ENCODE data around the gene P3H2. TPM values are rescaled to one million over a fixed set of nuclear protein-coding genes. Genes with fewer than 3 reads are reported as not detected.
"Not testable (repeated sequence)": the region's sequence is repeated elsewhere in the genome, so short reads cannot be mapped to it uniquely, and the experiment has no call there.

P3H2 gene
- polyA plus RNA-seq, 1 experiment = 32.6 TPM

DNA sequence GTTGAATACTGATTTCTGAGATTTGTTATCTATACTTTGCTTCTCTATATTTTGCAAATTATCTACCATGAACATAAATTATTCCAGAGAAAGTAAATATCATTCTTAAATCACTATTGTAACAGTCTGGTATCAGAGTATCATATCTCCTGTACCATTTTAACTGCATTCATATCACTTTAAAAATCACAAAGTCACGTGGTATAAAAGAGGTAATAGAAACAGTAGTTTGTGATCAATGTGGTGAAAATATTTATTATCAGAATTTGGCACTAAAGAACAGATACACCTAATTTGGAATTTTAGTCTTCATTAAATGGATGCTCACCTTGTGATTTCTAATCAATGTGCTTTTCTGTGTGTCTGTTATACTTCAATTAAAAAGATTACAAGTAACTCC lies 47.8 kb downstream of the P3H2 start:
- TF ChIP-seq, protein P1, sequence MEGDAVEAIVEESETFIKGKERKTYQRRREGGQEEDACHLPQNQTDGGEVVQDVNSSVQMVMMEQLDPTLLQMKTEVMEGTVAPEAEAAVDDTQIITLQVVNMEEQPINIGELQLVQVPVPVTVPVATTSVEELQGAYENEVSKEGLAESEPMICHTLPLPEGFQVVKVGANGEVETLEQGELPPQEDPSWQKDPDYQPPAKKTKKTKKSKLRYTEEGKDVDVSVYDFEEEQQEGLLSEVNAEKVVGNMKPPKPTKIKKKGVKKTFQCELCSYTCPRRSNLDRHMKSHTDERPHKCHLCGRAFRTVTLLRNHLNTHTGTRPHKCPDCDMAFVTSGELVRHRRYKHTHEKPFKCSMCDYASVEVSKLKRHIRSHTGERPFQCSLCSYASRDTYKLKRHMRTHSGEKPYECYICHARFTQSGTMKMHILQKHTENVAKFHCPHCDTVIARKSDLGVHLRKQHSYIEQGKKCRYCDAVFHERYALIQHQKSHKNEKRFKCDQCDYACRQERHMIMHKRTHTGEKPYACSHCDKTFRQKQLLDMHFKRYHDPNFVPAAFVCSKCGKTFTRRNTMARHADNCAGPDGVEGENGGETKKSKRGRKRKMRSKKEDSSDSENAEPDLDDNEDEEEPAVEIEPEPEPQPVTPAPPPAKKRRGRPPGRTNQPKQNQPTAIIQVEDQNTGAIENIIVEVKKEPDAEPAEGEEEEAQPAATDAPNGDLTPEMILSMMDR (IDR thresholded peaks at IDR 0.05; ENCODE audit: low read depth, low read length) = no peak
- no peaks in the 10 kb centered on the region for H3K9me3 ChIP-seq (ENCODE audit: control insufficient read depth, insufficient read depth, low read length)
- no peak overlapping the region for H3K27ac ChIP-seq (ENCODE audit: low read depth, low read length)
- no peak overlapping the region for H3K4me3 ChIP-seq (ENCODE audit: low read depth, low read length)
- ChIA-PET CTCF (interaction anchor here (1.4 kb wide), 1 partner anchor 48 kb away, joined by 6 read pairs; the partner anchor contains the start of gene P3H2), POLR2A (no interaction called here)
- no peak for DNase-seq (ENCODE audit: low read depth, low spot score)
- H3K27me3 ChIP-seq (ENCODE audit: control insufficient read depth, insufficient read depth, low read length) = no peaks in the 10 kb centered on the region

DNA sequence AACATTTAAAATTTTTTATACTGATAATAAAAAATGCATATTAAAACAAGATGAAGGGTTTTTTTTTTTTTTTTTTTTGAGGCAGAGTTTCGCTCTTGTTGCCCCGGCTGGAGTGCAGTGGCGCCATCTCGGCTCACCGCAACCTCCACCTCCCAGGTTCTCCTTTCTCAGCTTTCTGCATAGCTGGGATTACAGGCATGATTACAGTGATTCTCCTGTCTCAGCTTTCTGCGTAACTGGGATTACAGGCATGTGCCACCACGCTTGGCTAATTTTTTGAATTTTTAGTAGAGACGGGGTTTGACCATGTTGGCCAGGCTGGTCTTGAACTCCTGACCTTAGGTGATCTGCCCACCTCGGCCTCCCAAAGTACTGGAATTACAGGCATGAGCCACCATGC lies 48.8 kb downstream of the P3H2 start:
- DNase-seq (ENCODE audit: low read depth, low spot score); POLR2A ChIA-PET; H3K27me3 ChIP-seq (ENCODE audit: control insufficient read depth, insufficient read depth, low read length); CTCF ChIA-PET; H3K9me3 ChIP-seq (ENCODE audit: control insufficient read depth, insufficient read depth, low read length); H3K4me3 ChIP-seq (ENCODE audit: low read depth, low read length); H3K27ac ChIP-seq (ENCODE audit: low read depth, low read length): not testable (repeated sequence)

DNA sequence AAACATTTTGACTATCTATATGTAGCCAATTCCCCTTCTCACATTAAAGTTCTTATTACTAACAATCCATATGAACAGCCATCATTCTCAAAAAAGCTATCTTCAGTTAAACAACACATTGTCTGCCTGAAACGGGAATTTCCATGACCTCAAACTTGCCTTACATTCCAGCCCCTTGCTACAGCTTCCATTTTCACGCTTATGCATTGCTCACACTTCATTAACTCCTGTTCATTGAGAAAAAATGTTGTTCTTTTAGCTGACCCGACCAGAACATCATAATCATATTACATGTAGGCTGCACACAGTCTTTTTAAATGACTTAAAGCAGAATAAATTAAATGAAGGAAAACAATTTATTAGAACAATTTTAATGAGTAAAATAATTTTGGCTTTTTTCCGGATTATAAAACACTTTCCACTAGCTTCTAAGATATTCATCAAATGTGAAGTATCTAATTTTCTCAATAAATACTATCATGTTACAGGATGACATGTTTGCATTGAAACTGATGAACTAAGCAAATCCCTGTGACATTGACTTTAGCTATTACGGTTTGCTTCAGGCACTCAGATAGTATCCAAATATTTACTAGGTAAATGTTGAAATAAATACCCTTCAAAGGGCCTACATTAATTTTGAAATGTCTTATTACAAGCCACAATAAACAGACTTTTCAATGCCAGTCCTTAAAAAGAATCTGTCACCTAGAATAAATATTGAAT lies 49.9 kb downstream of the P3H2 start:
- no peaks in the 10 kb centered on the region for H3K27me3 ChIP-seq (ENCODE audit: control insufficient read depth, insufficient read depth, low read length)
- ChIA-PET CTCF (interaction anchor here (1.0 kb wide), 1 partner anchor 14 kb away, joined by 3 read pairs; no protein-coding TSS in a partner anchor), POLR2A (no interaction called here)
- no peaks in the 10 kb centered on the region for H3K9me3 ChIP-seq (ENCODE audit: control insufficient read depth, insufficient read depth, low read length)
- DNase-seq (ENCODE audit: low read depth, low spot score) = no peak
- H3K27ac ChIP-seq (ENCODE audit: low read depth, low read length) = no peak overlapping the region
- no peak overlapping the region for H3K4me3 ChIP-seq (ENCODE audit: low read depth, low read length)
- TF ChIP-seq, protein P1 (IDR thresholded peaks at IDR 0.05; ENCODE audit: low read depth, low read length) = no peak

DNA sequence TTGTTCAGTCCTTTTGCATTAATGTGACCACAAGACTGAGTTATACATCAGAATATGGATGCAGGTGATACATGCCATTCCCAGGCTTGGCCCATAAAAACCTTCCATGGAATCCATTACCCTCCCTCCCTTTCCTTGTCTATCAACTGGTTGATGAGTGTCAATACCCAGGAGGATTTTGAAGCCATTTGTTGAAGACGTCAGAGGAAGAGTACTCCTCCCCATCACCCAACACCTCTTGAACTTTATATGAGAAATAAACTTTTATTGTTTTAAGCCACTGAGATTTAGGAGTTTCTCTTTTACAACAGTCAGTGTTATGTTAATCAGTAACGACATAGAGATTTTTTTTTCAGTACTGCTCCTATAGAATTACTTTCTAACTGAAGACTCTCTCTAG lies 55.5 kb downstream of the P3H2 start:
- ChIA-PET CTCF (no interaction called here), POLR2A (no interaction called here)
- DNase-seq (ENCODE audit: low read depth, low spot score) = no peak
- H3K4me3 ChIP-seq (ENCODE audit: low read depth, low read length) = no peak overlapping the region
- H3K27ac ChIP-seq (ENCODE audit: low read depth, low read length) = no peak overlapping the region
- H3K27me3 ChIP-seq (ENCODE audit: control insufficient read depth, insufficient read depth, low read length) = no peaks in the 10 kb centered on the region
- TF ChIP-seq, protein P1 (IDR thresholded peaks at IDR 0.05; ENCODE audit: low read depth, low read length) = no peak
- H3K9me3 ChIP-seq (ENCODE audit: control insufficient read depth, insufficient read depth, low read length) = no peaks in the 10 kb centered on the region

DNA sequence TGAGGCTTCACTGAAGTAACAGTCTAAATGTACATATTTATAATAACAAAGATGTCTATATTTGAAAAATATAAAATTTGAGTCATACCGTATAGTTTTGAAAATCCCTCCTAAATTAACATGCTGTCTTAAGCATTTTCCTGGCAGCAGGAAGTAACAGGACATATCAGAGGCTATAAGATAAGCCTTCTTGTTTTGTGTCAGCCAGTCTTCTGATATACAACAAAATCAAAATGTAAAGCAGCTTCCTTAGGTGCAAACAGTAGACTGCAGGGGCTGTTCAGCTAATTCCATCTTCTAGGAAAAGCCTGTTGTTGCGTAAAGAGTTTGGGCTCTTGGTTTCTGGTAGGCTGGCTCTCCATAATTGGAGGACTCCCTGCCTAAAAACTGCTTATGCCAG lies 56.0 kb downstream of the P3H2 start:
- DNase-seq (ENCODE audit: low read depth, low spot score) = no peak
- CTCF ChIA-PET = interaction anchor here (0.7 kb wide), 1 partner anchor 137 kb away, joined by 3 read pairs; no protein-coding TSS in a partner anchor
- no peak overlapping the region for H3K27ac ChIP-seq (ENCODE audit: low read depth, low read length)
- TF ChIP-seq, protein P1 (IDR thresholded peaks at IDR 0.05; ENCODE audit: low read depth, low read length) = no peak
- POLR2A ChIA-PET = interaction anchor here (0.8 to 1.3 kb wide), 5 partner anchors 12 to 56 kb away, joined by 3 to 10 read pairs (median 4); no protein-coding TSS in a partner anchor
- no peaks in the 10 kb centered on the region for H3K9me3 ChIP-seq (ENCODE audit: control insufficient read depth, insufficient read depth, low read length)
- H3K4me3 ChIP-seq (ENCODE audit: low read depth, low read length) = no peak overlapping the region
- no peaks in the 10 kb centered on the region for H3K27me3 ChIP-seq (ENCODE audit: control insufficient read depth, insufficient read depth, low read length)

All from AG04450 (cell line).